H1 (cell line): ENCODE results near the gene DCLK1. TPM values are rescaled to one million over a fixed set of nuclear protein-coding genes. Genes with fewer than 3 reads are reported as not detected.

Experiments
- CTCF ChIA-PET: fragments of 300-600 bp; sonication (Branson Sonifier 250); formaldehyde crosslinking; loops from one replicate; lab custom pipeline; 2021; ENCODE audit not compliant: partially characterized antibody; lab: Charles Lee
- POLR2A ChIA-PET: fragments of 300-600 bp; sonication (Branson Sonifier 250); formaldehyde crosslinking; loops from one replicate; lab custom pipeline; 2021; ENCODE audit warnings: inconsistent platforms; ENCODE audit not compliant: partially characterized antibody; lab: Charles Lee
- DNase-seq, 2 experiments: peaks; one replicate each; pipeline versions ENCODE4 v3.0.0 to v3.0.0-alpha.2; 2010 to 2022; ENCODE audit warnings: low spot score in 2 of 2, low read depth in 1 of 2, mixed read lengths in 1 of 2
- FAIRE-seq: peaks from 2 replicates; lab custom pipeline; 2011; peaks lifted over from hg19 to GRCh38; lab: Jason Lieb, UNC
- H2AFZ ChIP-seq: 2 replicates; pipeline ENCODE4 v1.8.1; 2012; ENCODE audit warnings: low read length, inconsistent platforms
- H2AK5ac ChIP-seq: 2 replicates; pipeline ENCODE4 v1.6.1; 2013; ENCODE audit warnings: low read depth, low read length
- H2BK120ac ChIP-seq: replicated peaks from 2 replicates; pipeline ENCODE3; 2013; ENCODE audit warnings: low read depth, low read length, inconsistent platforms
- H2BK12ac ChIP-seq: 2 replicates; pipeline ENCODE4 v1.6.1; 2013; ENCODE audit warnings: low read depth, low read length
- H2BK15ac ChIP-seq: 2 replicates; pipeline ENCODE4 v1.6.1; 2013; ENCODE audit warnings: low read length
- H2BK20ac ChIP-seq: 2 replicates; pipeline ENCODE4 v1.6.1; 2013; ENCODE audit warnings: low read length
- H2BK5ac ChIP-seq: 2 replicates; pipeline ENCODE4 v1.6.1; 2013; ENCODE audit warnings: low read depth, low read length
- H3K14ac ChIP-seq: 2 replicates; pipeline ENCODE4 v1.6.1; 2013; ENCODE audit warnings: inconsistent platforms; ENCODE audit not compliant: insufficient read length
- H3K18ac ChIP-seq: 2 replicates; pipeline ENCODE4 v1.6.1; 2013; ENCODE audit warnings: low read length; ENCODE audit errors: extremely low read depth
- H3K23ac ChIP-seq: 2 replicates; pipeline ENCODE4 v1.6.1; 2013; ENCODE audit warnings: inconsistent platforms; ENCODE audit not compliant: insufficient read length
- H3K23me2 ChIP-seq: 2 replicates; pipeline ENCODE4 v1.6.1; 2013; ENCODE audit warnings: low read depth, low read length
- H3K27ac ChIP-seq: 2 replicates; pipeline ENCODE4 v1.6.1; 2011; ENCODE audit warnings: low read depth, low read length, inconsistent platforms
- H3K27me3 ChIP-seq, 4 experiments: replicated peaks in 1 of 4; 1 replicate in 1 of 4; 2 replicates in 3 of 4; pipeline versions ENCODE4 v1.6.1 to v1.8.1; 2011 to 2013; ENCODE audit warnings: low read length in 3 of 4, mild to moderate bottlenecking in 3 of 4, inconsistent platforms in 2 of 4, mixed read lengths in 2 of 4, moderate library complexity in 1 of 4; ENCODE audit not compliant: control insufficient read depth in 3 of 4, insufficient read depth in 3 of 4; ENCODE audit errors: extremely low read depth in 1 of 4
- H3K36me3 ChIP-seq, 4 experiments: 2 replicates each; pipeline versions ENCODE4 v1.6.1 to v1.8.1; 2011 to 2013; ENCODE audit warnings: mild to moderate bottlenecking in 4 of 4, low read length in 3 of 4, moderate library complexity in 2 of 4, control low read depth in 1 of 4, inconsistent platforms in 1 of 4; ENCODE audit not compliant: insufficient read depth in 4 of 4, control insufficient read depth in 2 of 4
- H3K4ac ChIP-seq: replicated peaks from 2 replicates; pipeline ENCODE3; 2013; ENCODE audit warnings: low read length, low read depth, mixed read lengths, inconsistent platforms; ENCODE audit not compliant: insufficient read length
- H3K4me1 ChIP-seq, 4 experiments: replicated peaks in 1 of 4; 1 replicate in 1 of 4; 2 replicates in 3 of 4; pipeline versions ENCODE4 v1.6.1 to v1.8.1; 2011 to 2013; ENCODE audit warnings: low read length in 3 of 4, inconsistent platforms in 2 of 4, mixed read lengths in 1 of 4; ENCODE audit not compliant: insufficient read depth in 4 of 4, control insufficient read depth in 3 of 4
- H3K4me2 ChIP-seq, 2 experiments: 2 replicates each; pipeline versions ENCODE4 v1.6.1 to v1.8.1; 2011 to 2013; ENCODE audit warnings: low read depth in 2 of 2, low read length in 2 of 2, control low read depth in 1 of 2, inconsistent platforms in 1 of 2, mild to moderate bottlenecking in 1 of 2; ENCODE audit not compliant: insufficient read depth in 1 of 2
- H3K4me3 ChIP-seq, 4 experiments: fragments of 200-600, 300-600 bp in 1 of 4; sonication (generic), shearing (Covaris generic), sonication (Bioruptor Twin) in 1 of 4; 2 replicates each; pipeline versions ENCODE4 v1.5.1 to v1.8.1; 2011 to 2016; ENCODE audit warnings: low read length in 4 of 4, low read depth in 3 of 4, control low read depth in 2 of 4, inconsistent platforms in 2 of 4, mild to moderate bottlenecking in 2 of 4, mixed read lengths in 1 of 4, moderate library complexity in 1 of 4; ENCODE audit not compliant: insufficient read depth in 2 of 4; ENCODE audit errors: extremely low read depth in 1 of 4
- H3K56ac ChIP-seq: replicated peaks from 2 replicates; pipeline ENCODE3; 2013; ENCODE audit warnings: low read depth, mild to moderate bottlenecking, mixed read lengths, low read length, inconsistent platforms; ENCODE audit not compliant: insufficient read length
- H3K79me1 ChIP-seq: 2 replicates; pipeline ENCODE4 v1.6.1; 2013; ENCODE audit warnings: low read depth, low read length, control low read depth
- H3K79me2 ChIP-seq, 2 experiments: 2 replicates each; pipeline versions ENCODE4 v1.6.1 to v1.8.1; 2012 to 2013; ENCODE audit warnings: low read length in 2 of 2, mild to moderate bottlenecking in 2 of 2, inconsistent platforms in 1 of 2; ENCODE audit not compliant: insufficient read depth in 2 of 2, control insufficient read depth in 1 of 2
- H3K9ac ChIP-seq, 4 experiments: replicated peaks in 1 of 4; 1 replicate in 1 of 4; 2 replicates in 3 of 4; pipeline versions ENCODE4 v1.6.1 to v1.8.1; 2011 to 2013; ENCODE audit warnings: low read depth in 3 of 4, low read length in 3 of 4, control low read depth in 2 of 4, mild to moderate bottlenecking in 2 of 4, moderate library complexity in 2 of 4, inconsistent platforms in 1 of 4; ENCODE audit errors: extremely low read depth in 1 of 4
- H3K9me3 ChIP-seq, 2 experiments: 2 replicates each; pipeline versions ENCODE4 v1.6.1 to v1.8.1; 2012 to 2013; ENCODE audit warnings: mild to moderate bottlenecking in 2 of 2, moderate library complexity in 2 of 2, control low read depth in 1 of 2, inconsistent platforms in 1 of 2, low read depth in 1 of 2, low read length in 1 of 2, mixed read lengths in 1 of 2; ENCODE audit not compliant: insufficient read depth in 2 of 2
- H4K20me1 ChIP-seq, 2 experiments: replicated peaks in 1 of 2; 2 replicates each; pipeline versions ENCODE3 to v1.8.1; 2011 to 2013; ENCODE audit warnings: inconsistent platforms in 2 of 2, low read length in 2 of 2, mild to moderate bottlenecking in 1 of 2; ENCODE audit not compliant: insufficient read depth in 2 of 2, control insufficient read depth in 1 of 2
- H4K5ac ChIP-seq: 2 replicates; pipeline ENCODE4 v1.6.1; 2013; ENCODE audit warnings: low read length, low read depth, mixed read lengths, inconsistent platforms; ENCODE audit not compliant: insufficient read length
- H4K8ac ChIP-seq: 2 replicates; pipeline ENCODE4 v1.8.0; 2013; ENCODE audit warnings: mild to moderate bottlenecking, moderate library complexity, low read length, inconsistent platforms; ENCODE audit not compliant: insufficient read depth; ENCODE audit errors: extremely low read depth
- H4K91ac ChIP-seq: replicated peaks from 2 replicates; pipeline ENCODE3; 2013; ENCODE audit warnings: low read length, mixed read lengths, inconsistent platforms; ENCODE audit not compliant: insufficient read length
- BCL11A ChIP-seq, 2 experiments: IDR thresholded peaks; one replicate each; pipeline ENCODE4 v1.6.1; 2011; ENCODE audit warnings: low read depth in 2 of 2, low read length in 2 of 2, mild to moderate bottlenecking in 2 of 2
- BRCA1 ChIP-seq: IDR thresholded peaks from 2 replicates; pipeline ENCODE4 v1.6.1; 2012; ENCODE audit warnings: low read depth, low read length, improper control_type of control experiment
- CBX8 ChIP-seq: fragments of 300-800, 300-1000 bp; sonication (generic); IDR thresholded peaks from 2 replicates; pipeline ENCODE4 v1.7.1; 2016; ENCODE audit warnings: low read depth, low read length, borderline replicate concordance
- CEBPB ChIP-seq: IDR thresholded peaks from 2 replicates; pipeline ENCODE4 v1.6.1; 2012; ENCODE audit warnings: low read depth, low read length
- CREB1 ChIP-seq: IDR thresholded peaks from 2 replicates; pipeline ENCODE4 v1.6.1; 2012; ENCODE audit warnings: inconsistent platforms
- CTBP2 ChIP-seq: IDR thresholded peaks from 2 replicates; pipeline ENCODE4 v1.7.0; 2011; ENCODE audit warnings: borderline replicate concordance, mild to moderate bottlenecking, moderate library complexity, mixed read lengths, low read length; ENCODE audit not compliant: insufficient read depth, insufficient read length
- GABPA ChIP-seq: IDR thresholded peaks from 2 replicates; pipeline ENCODE4 v1.6.1; 2011; ENCODE audit warnings: mild to moderate bottlenecking, low read length, moderate library complexity, borderline replicate concordance; ENCODE audit not compliant: insufficient read depth
- JUND ChIP-seq: IDR thresholded peaks from 2 replicates; pipeline ENCODE4 v1.6.1; 2011; ENCODE audit warnings: mild to moderate bottlenecking, improper control_type of control experiment, low read length
- RXRA ChIP-seq: IDR thresholded peaks from 2 replicates; pipeline ENCODE4 v1.6.1; 2011; ENCODE audit warnings: low read depth, mild to moderate bottlenecking, low read length, moderate library complexity; ENCODE audit not compliant: insufficient read depth
- SIX5 ChIP-seq: IDR thresholded peaks from 2 replicates; pipeline ENCODE4 v1.6.1; 2011; ENCODE audit warnings: mild to moderate bottlenecking, low read depth, low read length
- SP1 ChIP-seq: IDR thresholded peaks from 2 replicates; pipeline ENCODE4 v1.6.1; 2011; ENCODE audit warnings: low read depth, low read length
- TAF7 ChIP-seq: optimal IDR thresholded peaks from 2 replicates; pipeline ENCODE3; 2011; ENCODE audit warnings: low read depth, mild to moderate bottlenecking, inconsistent platforms, low read length, moderate library complexity, borderline replicate concordance
- TCF12 ChIP-seq: IDR thresholded peaks from 2 replicates; pipeline ENCODE4 v1.6.1; 2011; ENCODE audit warnings: low read depth, mild to moderate bottlenecking, low read length
- USF2 ChIP-seq: IDR thresholded peaks from 2 replicates; pipeline ENCODE4 v1.6.1; 2011; ENCODE audit warnings: low read length, improper control_type of control experiment
- YY1 ChIP-seq: IDR thresholded peaks from 2 replicates; pipeline ENCODE4 v1.6.1; 2011; ENCODE audit warnings: low read depth, mild to moderate bottlenecking, low read length
- WGBS, 2 experiments: shearing (Covaris generic) in 1 of 2; methylation state at CpG; one replicate each; pipeline versions ENCODE4 v1.1.6 to v1.1.7; 2013 to 2015; ENCODE audit warnings: low lambda C conversion rate in 2 of 2, mixed read lengths in 2 of 2, inconsistent platforms in 1 of 2, low coverage in 1 of 2, missing lambda C conversion rate in 1 of 2; ENCODE audit not compliant: insufficient replicate concordance in 2 of 2, insufficient coverage in 1 of 2, insufficient read length in 1 of 2; ENCODE audit errors: extremely low coverage in 1 of 2, missing lambda C conversion rate in 1 of 2; 5-methylcytosine and 5-hydroxymethylcytosine counted together
- polyA plus RNA-seq, 7 experiments: library from polyadenylated mRNA; depleted of rRNA in 3 of 7; stranded (reverse) in 5 of 7; unstranded in 2 of 7; fragments of >200 nt in 5 of 7; fragments of 200-250 nt in 2 of 7; gene quantifications; 1 replicate in 5 of 7; 2 replicates in 1 of 7; 4 replicates in 1 of 7; pipeline versions ENCODE4 v1.2.1 to v1.2.3, GENCODE V29; 2011 to 2013; ENCODE audit warnings: missing spikeins in 2 of 7, mixed read lengths in 2 of 7
- total RNA-seq: library from RNA; stranded (reverse); fragmentation: NEBNext Ultra II Directional; extraction: Animal tissue kit (Norgen Biotek cat#: 25700); gene quantifications from 2 replicates; pipeline ENCODE4 v1.2.1, GENCODE V29; 2021

The DCLK1 gene
- total and polyA plus RNA-seq, 2 of the 8 experiments (the other 6 are each of a cell fraction or from before 2014, with no cell fraction given): 22.8 to 41.0 TPM

GRCh38 chr13:36151591-36151990 lies 20.4 kb upstream of the DCLK1 start:
- Histone ChIP-seq H4K5ac (no peak overlapping the region), H3K4me1 (no peaks in the 10 kb centered on the region), H3K4me3 (no peak overlapping the region), H2BK15ac (no peak overlapping the region), H2BK20ac (no peak overlapping the region), H2AK5ac (no peak overlapping the region), H4K8ac (no peak overlapping the region), H2AFZ (no peak overlapping the region), H3K79me1 (no peaks in the 10 kb centered on the region), H3K18ac (no peak overlapping the region), H2BK5ac (no peak overlapping the region), H3K23me2 (peaks cover 3% of the 10 kb centered on the region; the same call in 1 of the 2 replicates), H3K4me2 (no peak overlapping the region), H2BK120ac (no peak overlapping the region), H2BK12ac (no peak overlapping the region), H3K27ac (no peak overlapping the region), H3K79me2 (no peaks in the 10 kb centered on the region), H3K9ac (no peak overlapping the region), H3K27me3 (peaks cover 0 to 3% (median 0%) of the 10 kb centered on the region in 4 experiments; a peak in 1 of 7 replicates), H3K56ac (no peak overlapping the region), H3K23ac (no peak overlapping the region), H3K36me3 (no peaks in the 10 kb centered on the region), H4K91ac (no peak overlapping the region), H4K20me1 (no peaks in the 10 kb centered on the region), H3K14ac (no peak overlapping the region), H3K9me3 (0 out of 4 replicates have a peak, but pooled peaks cover 0 to 2% of the 10 kb centered on the region in 2 experiments), H3K4ac (no peak overlapping the region)
- POLR2A ChIA-PET: no interaction called here
- FAIRE-seq (no peak), DNase-seq (no peak)
- CTCF ChIA-PET: interaction anchor here (1.4 kb wide), 2 partner anchors 18 to 40 kb away, joined by 3 to 4 read pairs; no protein-coding TSS in a partner anchor
- 86% methylated on average over 1 of the region's 1 CpG; no CpG with 5 or more reads in 1 of the 2 experiments for WGBS, 2 experiments
- TF ChIP-seq SP1: no peak
- TF ChIP-seq CEBPB: no peak
- no peak for TF ChIP-seq GABPA
- no peak for TF ChIP-seq TCF12
- no peak for TF ChIP-seq USF2
- TF ChIP-seq BCL11A (IDR thresholded peaks at IDR 0.05; ENCODE audit: low read depth in 2 of 2, low read length in 2 of 2): no peak
- TF ChIP-seq SIX5: no peak
- TF ChIP-seq CBX8: no peak
- TF ChIP-seq TAF7: no peak
- no peak for TF ChIP-seq JUND
- no peak for TF ChIP-seq RXRA
- TF ChIP-seq BRCA1: no peak
- no peak for TF ChIP-seq CTBP2
- TF ChIP-seq YY1: no peak
- TF ChIP-seq CREB1: no peak
